Endothelial cell of umbilical vein (primary cell): ENCODE results near the gene TAS2R10. TPM values are rescaled to one million over a fixed set of nuclear protein-coding genes. Genes with fewer than 3 reads are reported as not detected.
"Not testable (repeated sequence)": the region's sequence is repeated elsewhere in the genome, so short reads cannot be mapped to it uniquely, and the experiment has no call there.

Source experiments
- BruUV-seq: library from RNA; stranded (reverse); fragments of 400-500 nt; replicated peaks from 2 replicates; lab custom pipeline; 2021; lab: Mats Ljungman, UMichigan
- CTCF ChIA-PET: fragments of 300-600, 350-600 bp; sonication (Branson Sonifier 250); formaldehyde crosslinking; loops from one replicate; lab custom pipeline; 2021; ENCODE audit warnings: antibody characterized with exemption, inconsistent platforms; lab: Charles Lee
- POLR2A ChIA-PET: fragments of 300-600, 350-600 bp; sonication (Branson Sonifier 250); formaldehyde crosslinking; loops from one replicate; lab custom pipeline; 2021; ENCODE audit warnings: antibody characterized with exemption, inconsistent platforms; lab: Charles Lee
- DNase-seq: peaks from one replicate; pipeline ENCODE4 v3.0.0-alpha.2; 2011; ENCODE audit warnings: low read depth, low spot score
- FAIRE-seq: peaks from 2 replicates; lab custom pipeline; 2011; peaks lifted over from hg19 to GRCh38; lab: Jason Lieb, UNC
- H2AFZ ChIP-seq: 2 replicates; pipeline ENCODE4 v1.6.0; 2012; ENCODE audit warnings: low read depth, low read length, control low read depth, inconsistent platforms
- H3K27ac ChIP-seq: 2 replicates; pipeline ENCODE4 v1.5.1; 2011; ENCODE audit warnings: low read depth, mild to moderate bottlenecking, control low read depth, low read length, moderate library complexity; ENCODE audit not compliant: insufficient read depth
- H3K27me3 ChIP-seq, 2 experiments: 2 replicates each; pipeline versions ENCODE4 v1.6.0 to v1.6.1; 2011; ENCODE audit warnings: low read length in 2 of 2, mixed read lengths in 1 of 2; ENCODE audit not compliant: control insufficient read depth in 2 of 2, insufficient read depth in 2 of 2
- H3K36me3 ChIP-seq, 2 experiments: 2 replicates in 1 of 2; 3 replicates in 1 of 2; pipeline ENCODE4 v1.5.1; 2011; ENCODE audit warnings: low read length in 2 of 2, mild to moderate bottlenecking in 1 of 2, moderate library complexity in 1 of 2; ENCODE audit not compliant: control insufficient read depth in 2 of 2, insufficient read depth in 2 of 2; ENCODE audit errors: extremely low read depth in 1 of 2
- H3K4me1 ChIP-seq: 3 replicates; pipeline ENCODE4 v1.5.1; 2011; ENCODE audit warnings: mild to moderate bottlenecking, low read length; ENCODE audit not compliant: control insufficient read depth, insufficient read depth; ENCODE audit errors: extremely low read depth
- H3K4me2 ChIP-seq: 2 replicates; pipeline ENCODE4 v1.6.1; 2011; ENCODE audit warnings: low read length, control low read depth, mixed read lengths; ENCODE audit not compliant: insufficient read depth
- H3K4me3 ChIP-seq, 3 experiments: fragments of 200-600 bp in 1 of 3; sonication (generic), shearing (Covaris generic) in 1 of 3; replicated peaks in 1 of 3; 2 replicates each; pipeline ENCODE4 v1.5.1; 2011 to 2016; ENCODE audit warnings: control low read depth in 3 of 3, low read length in 3 of 3, mild to moderate bottlenecking in 2 of 3, inconsistent platforms in 1 of 3, low read depth in 1 of 3, moderate library complexity in 1 of 3; ENCODE audit not compliant: insufficient read depth in 1 of 3
- H3K79me2 ChIP-seq: 2 replicates; pipeline ENCODE4 v1.6.0; 2012; ENCODE audit warnings: low read length, inconsistent platforms; ENCODE audit not compliant: control insufficient read depth, insufficient read depth
- H3K9ac ChIP-seq: replicated peaks from 2 replicates; pipeline ENCODE3; 2011; ENCODE audit warnings: low read length, control low read depth; ENCODE audit not compliant: insufficient read depth; ENCODE audit errors: extremely low read depth
- H3K9me1 ChIP-seq: replicated peaks from 3 replicates; pipeline ENCODE4 v1.6.0; 2011; ENCODE audit warnings: mild to moderate bottlenecking, low read length; ENCODE audit not compliant: control insufficient read depth, insufficient read depth; ENCODE audit errors: extremely low read depth
- H3K9me3 ChIP-seq: replicated peaks from 2 replicates; pipeline ENCODE4 v1.5.1; 2012; ENCODE audit warnings: low read length, inconsistent platforms; ENCODE audit not compliant: control insufficient read depth, insufficient read depth
- H4K20me1 ChIP-seq: replicated peaks from 2 replicates; pipeline ENCODE3; 2011; ENCODE audit warnings: mild to moderate bottlenecking, low read length; ENCODE audit not compliant: control insufficient read depth, insufficient read depth; ENCODE audit errors: extremely low read depth
- FOS ChIP-seq: IDR thresholded peaks from 2 replicates; pipeline ENCODE4 v1.6.1; 2011; ENCODE audit warnings: mild to moderate bottlenecking, low read length, moderate library complexity, borderline replicate concordance; ENCODE audit not compliant: insufficient read depth
- GATA2 ChIP-seq: IDR thresholded peaks from 2 replicates; pipeline ENCODE4 v1.7.0; 2011; ENCODE audit warnings: low read depth, mild to moderate bottlenecking, moderate library complexity, mixed read lengths, low read length; ENCODE audit not compliant: insufficient read length, insufficient read depth
- MAX ChIP-seq: IDR thresholded peaks from 2 replicates; pipeline ENCODE4 v1.6.1; 2011; ENCODE audit not compliant: insufficient read depth, insufficient read length
- MYC ChIP-seq: IDR thresholded peaks from one replicate; pipeline ENCODE4 v1.6.1; 2011; ENCODE audit warnings: mild to moderate bottlenecking, low read depth, low read length
- POLR2A ChIP-seq: IDR thresholded peaks from 2 replicates; pipeline ENCODE4 v1.6.1; 2012; ENCODE audit warnings: low read depth, mild to moderate bottlenecking, control low read depth, low read length
- POLR2AphosphoS5 ChIP-seq: IDR thresholded peaks from 2 replicates; pipeline ENCODE4 v1.6.1; 2012; ENCODE audit warnings: low read depth, mild to moderate bottlenecking, control low read depth, low read length, moderate library complexity; ENCODE audit not compliant: insufficient read depth
- dilution Hi-C: fragments of 300-500 bp; cut with MboI; formaldehyde crosslinking; loops from one replicate; pipeline ENCODE4 v1.15.0; 2019; ENCODE audit warnings: low sequenced_read_pairs; ENCODE audit not compliant: extremely low pct_ligation_motif_present
- intact Hi-C: fragments of 100-400 bp; cut with micrococcal nuclease; formaldehyde crosslinking; loops from one replicate; pipeline ENCODE4 v1.10.0; 2022
- polyA plus RNA-seq, 4 experiments: library from polyadenylated mRNA; depleted of rRNA in 3 of 4; stranded (reverse) in 3 of 4; unstranded in 1 of 4; fragments of >200 nt; gene quantifications; 2 replicates each; pipeline versions ENCODE4 v1.2.1 to v1.2.3, GENCODE V29; 2011 to 2012; ENCODE audit warnings: missing spikeins in 1 of 4
- total RNA-seq: library from RNA; stranded (reverse); gene quantifications from 2 replicates; pipeline ENCODE4 v1.2.3, GENCODE V29; 2021
- TF ChIP-seq, protein P1 (sequence below), 2 donors: IDR thresholded peaks; 1 replicate in 1 of 2; 2 replicates in 1 of 2; pipeline ENCODE4 v1.5.1; 2011; ENCODE audit warnings: low read length in 2 of 2, mild to moderate bottlenecking in 2 of 2, moderate library complexity in 2 of 2, control low read depth in 1 of 2, inconsistent platforms in 1 of 2, low read depth in 1 of 2; ENCODE audit not compliant: insufficient read depth in 1 of 2; ENCODE audit errors: extremely low read depth in 1 of 2

Gene TAS2R10
- total and polyA plus RNA-seq, 2 donors (not counting 3 experiments of a cell fraction or from before 2014, with no cell fraction given), result 0.22 to 0.66 TPM

- H3K27me3 ChIP-seq, result peaks cover 14 to 19% of the 10 kb centered on the region in 2 experiments
- no peak overlapping the region for H3K27ac ChIP-seq
- H3K9me1 ChIP-seq, result no peaks in the 10 kb centered on the region
- FAIRE-seq (no peak), DNase-seq (no peak)
- no peaks in the 10 kb centered on the region for H3K36me3 ChIP-seq
- TF ChIP-seq, protein P1, sequence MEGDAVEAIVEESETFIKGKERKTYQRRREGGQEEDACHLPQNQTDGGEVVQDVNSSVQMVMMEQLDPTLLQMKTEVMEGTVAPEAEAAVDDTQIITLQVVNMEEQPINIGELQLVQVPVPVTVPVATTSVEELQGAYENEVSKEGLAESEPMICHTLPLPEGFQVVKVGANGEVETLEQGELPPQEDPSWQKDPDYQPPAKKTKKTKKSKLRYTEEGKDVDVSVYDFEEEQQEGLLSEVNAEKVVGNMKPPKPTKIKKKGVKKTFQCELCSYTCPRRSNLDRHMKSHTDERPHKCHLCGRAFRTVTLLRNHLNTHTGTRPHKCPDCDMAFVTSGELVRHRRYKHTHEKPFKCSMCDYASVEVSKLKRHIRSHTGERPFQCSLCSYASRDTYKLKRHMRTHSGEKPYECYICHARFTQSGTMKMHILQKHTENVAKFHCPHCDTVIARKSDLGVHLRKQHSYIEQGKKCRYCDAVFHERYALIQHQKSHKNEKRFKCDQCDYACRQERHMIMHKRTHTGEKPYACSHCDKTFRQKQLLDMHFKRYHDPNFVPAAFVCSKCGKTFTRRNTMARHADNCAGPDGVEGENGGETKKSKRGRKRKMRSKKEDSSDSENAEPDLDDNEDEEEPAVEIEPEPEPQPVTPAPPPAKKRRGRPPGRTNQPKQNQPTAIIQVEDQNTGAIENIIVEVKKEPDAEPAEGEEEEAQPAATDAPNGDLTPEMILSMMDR (IDR thresholded peaks at IDR 0.05; ENCODE audit: extremely low read depth in 1 of 2, insufficient read depth in 1 of 2, low read depth in 1 of 2, low read length in 2 of 2), result no peak
- TF ChIP-seq MYC, result no peak
- no peak for TF ChIP-seq POLR2A
- TF ChIP-seq MAX, result no peak
- TF ChIP-seq GATA2, result no peak
- TF ChIP-seq FOS, result no peak
- no peak for TF ChIP-seq POLR2AphosphoS5
- H4K20me1 ChIP-seq, result no peaks in the 10 kb centered on the region
- H3K4me1 ChIP-seq, result no peaks in the 10 kb centered on the region
- H3K79me2 ChIP-seq, result no peaks in the 10 kb centered on the region
- H3K9ac ChIP-seq, result no peak overlapping the region
- H2AFZ ChIP-seq, result no peak overlapping the region
- ChIA-PET CTCF (interaction anchor here (1.3 kb wide), 1 partner anchor 405 kb away, joined by 4 read pairs; no protein-coding TSS in a partner anchor), POLR2A (no interaction called here)
- no peak overlapping the region for H3K4me2 ChIP-seq
- dilution Hi-C loops, result no loop called here
- intact Hi-C loops, result no loop called here
- H3K9me3 ChIP-seq, result no peaks in the 10 kb centered on the region
- no peak overlapping the region for H3K4me3 ChIP-seq
- no TSS peak for BruUV-seq
These were observed 31.9 kb downstream of the TAS2R10 start for GRCh38 chr12:10794222-10794621.

GRCh38 chr12:10791769-10792168 is 34.4 kb downstream of the TAS2R10 start:
- H3K36me3 ChIP-seq, H3K9me1 ChIP-seq, FAIRE-seq, H3K9me3 ChIP-seq, intact Hi-C loops, H3K4me2 ChIP-seq, H3K79me2 ChIP-seq, H3K4me1 ChIP-seq, H4K20me1 ChIP-seq, H3K4me3 ChIP-seq, H3K9ac ChIP-seq, H3K27me3 ChIP-seq, BruUV-seq, H2AFZ ChIP-seq, H3K27ac ChIP-seq, DNase-seq, dilution Hi-C loops, POLR2A ChIA-PET: not testable (repeated sequence)
- CTCF ChIA-PET, result interaction anchor here (1.8 kb wide), 1 partner anchor 436 kb away, joined by 3 read pairs; no protein-coding TSS in a partner anchor
